Stimulated activated CD4-positive, alpha-beta T cell treated with anti-CD3 and anti-CD28 coated beads, Interleukin-1b, Interleukin-23, amount 100 ng/mL, for 1 hour (primary cell): ENCODE data around the gene WDFY2.
"Not testable (repeated sequence)": the region's sequence is repeated elsewhere in the genome, so short reads cannot be mapped to it uniquely, and the experiment has no call there.

Experiments used
- DNase-seq, 2 donors: peaks; one replicate each; pipeline ENCODE4 v3.0.0-alpha.2; 2020; ENCODE audit warnings: low read depth in 2 of 2

Gene WDFY2

GRCh38 chr13:51630288-51630615 is 46.0 kb downstream of the WDFY2 start:
- DNase-seq: no peak

- no peak for DNase-seq
Observed at GRCh38 chr13:51632591-51633362, 48.5 kb downstream of the WDFY2 start.

DNA sequence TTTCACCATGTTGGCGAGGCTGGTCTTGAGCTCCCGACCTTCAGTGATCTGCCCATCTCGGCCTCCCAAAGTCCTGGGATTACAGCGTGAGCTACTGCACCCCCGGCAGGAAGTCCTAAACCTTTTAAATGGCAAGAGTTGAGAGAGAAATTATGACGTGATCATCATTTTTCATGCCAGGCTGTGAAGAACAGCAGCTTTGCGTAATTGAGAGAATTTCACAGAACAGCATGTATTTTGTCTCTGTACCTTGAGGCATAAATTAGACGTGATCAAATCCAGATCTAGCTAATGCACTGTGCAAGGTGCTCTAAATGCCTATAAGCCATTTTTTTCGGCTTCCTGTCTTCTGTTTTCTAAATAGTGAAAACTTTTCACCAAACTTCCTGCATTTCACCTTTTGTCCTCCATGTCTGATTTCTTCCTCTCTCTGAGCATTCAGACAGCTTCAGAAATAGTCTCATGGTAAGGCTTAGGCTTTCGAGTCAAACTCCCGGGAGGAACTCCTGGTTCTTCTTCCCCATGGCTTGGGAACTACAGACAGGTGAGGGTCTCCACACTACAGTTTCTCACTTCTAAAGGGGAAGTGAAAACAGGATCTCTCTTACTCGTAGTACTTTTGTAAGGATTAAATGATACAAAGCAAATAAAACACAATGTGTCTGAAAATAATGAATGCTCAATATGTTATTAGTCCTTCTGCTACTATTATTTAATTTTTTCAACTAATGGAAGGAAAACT is 51.0 kb downstream of the WDFY2 start:
- DNase-seq: no peak

GRCh38 chr13:51636349-51636890 is 52.2 kb downstream of the WDFY2 start:
- no peak for DNase-seq

DNA sequence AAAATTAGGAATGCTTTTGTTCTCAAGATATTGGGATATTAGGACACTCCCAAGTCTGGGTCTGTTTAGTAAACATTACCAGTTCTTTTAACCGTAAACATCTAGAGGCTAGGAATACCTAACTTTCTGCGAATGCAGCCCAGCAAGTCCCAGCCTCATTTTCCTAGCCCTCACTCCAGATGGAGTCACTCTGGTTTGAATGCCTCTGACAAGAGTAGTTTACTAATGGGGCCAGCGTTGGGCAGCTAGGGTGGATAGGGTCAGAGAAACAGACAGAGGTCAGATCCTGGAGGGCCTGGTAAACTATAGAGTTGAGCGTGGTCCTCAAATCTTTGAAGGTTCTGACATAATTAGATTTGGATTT is 53.6 kb downstream of the WDFY2 start:
- no peak for DNase-seq

DNA sequence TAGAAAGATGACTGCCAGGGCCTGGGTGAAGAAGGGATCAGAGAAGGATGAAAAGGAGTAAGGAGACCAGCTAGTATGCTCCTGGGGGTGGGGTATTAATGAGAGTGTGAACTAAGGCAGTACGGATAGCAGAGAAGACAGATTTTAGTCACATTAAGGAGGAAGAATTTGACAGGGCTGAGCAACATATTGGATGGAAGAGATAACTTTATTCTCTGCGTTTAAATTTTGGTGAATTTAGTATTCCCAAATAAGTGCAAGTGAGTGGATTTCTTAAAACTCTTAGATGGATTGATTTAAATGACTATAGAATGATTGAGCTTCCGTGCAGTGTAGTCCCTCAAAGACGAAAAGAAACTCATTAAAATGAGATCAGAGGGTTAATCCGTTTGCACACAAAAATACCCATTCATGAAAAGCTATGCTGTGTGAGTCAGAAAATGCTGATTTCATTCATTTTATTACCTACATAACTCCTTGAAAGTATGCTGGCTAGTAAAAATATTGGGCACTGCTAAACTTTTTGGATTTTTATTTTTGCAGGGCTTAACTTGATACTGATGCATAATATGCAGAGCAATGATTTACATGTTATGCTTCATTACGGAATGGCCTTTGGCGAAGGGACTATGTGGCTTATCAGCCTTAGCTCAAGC is 54.1 kb downstream of the WDFY2 start:
- no peak for DNase-seq

- no peak for DNase-seq
Observed at GRCh38 chr13:51639171-51639570, 54.9 kb downstream of the WDFY2 start.

- not testable (repeated sequence) for DNase-seq
Observed at GRCh38 chr13:51640696-51641095, 56.4 kb downstream of the WDFY2 start.

- no peak for DNase-seq
Observed at GRCh38 chr13:51643105-51643881, 59.0 kb downstream of the WDFY2 start.

DNA sequence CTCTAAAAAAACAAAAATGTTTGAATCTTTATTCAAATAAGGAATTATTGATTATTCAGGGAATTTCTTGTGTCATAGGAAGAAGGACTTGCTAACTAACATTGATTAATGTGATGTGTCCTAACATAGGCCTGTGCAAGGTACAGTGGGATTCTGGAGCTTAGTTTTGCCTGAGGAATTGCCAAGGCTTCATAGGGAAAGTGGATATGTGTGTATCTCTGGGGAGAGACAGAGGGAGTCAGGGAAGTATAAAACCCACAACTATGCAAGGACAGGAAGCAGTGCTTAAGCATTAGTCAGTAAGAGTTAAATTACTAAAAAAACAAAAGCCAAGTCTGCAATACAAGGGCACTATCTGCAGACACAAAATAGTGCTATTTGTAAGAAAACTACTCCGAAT is 59.6 kb downstream of the WDFY2 start:
- no peak for DNase-seq

GRCh38 chr13:51644654-51645053 is 60.4 kb downstream of the WDFY2 start:
- no peak for DNase-seq

DNA sequence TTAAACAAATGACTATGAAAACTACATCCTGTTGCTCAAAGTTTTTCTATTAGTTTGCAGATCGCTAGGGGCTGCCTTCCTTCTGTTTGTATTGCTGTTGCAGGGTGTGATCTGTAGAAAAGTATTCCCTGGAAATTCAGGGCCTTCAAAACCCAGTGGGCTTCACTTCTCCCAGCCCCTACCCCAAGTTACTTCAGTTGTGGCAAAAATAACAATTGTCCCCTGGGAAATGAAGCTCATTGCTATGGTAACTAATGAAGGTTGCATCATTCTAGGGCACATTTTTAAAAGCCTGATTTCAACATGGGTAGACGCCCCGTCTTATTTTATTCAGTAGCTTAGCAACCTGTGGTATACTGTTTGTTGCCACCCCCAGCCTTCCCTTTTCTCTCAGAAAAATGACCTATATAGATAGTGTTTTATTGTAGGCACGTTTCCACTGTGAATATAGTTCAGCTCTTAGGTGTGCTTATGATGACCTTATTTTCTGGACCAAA is 60.9 kb downstream of the WDFY2 start:
- no peak for DNase-seq

GRCh38 chr13:51645761-51646670 is 61.8 kb downstream of the WDFY2 start:
- DNase-seq: no peak

GRCh38 chr13:51647067-51647466 is 62.8 kb downstream of the WDFY2 start:
- DNase-seq: no peak

GRCh38 chr13:51652193-51652592 is 67.9 kb downstream of the WDFY2 start:
- not testable (repeated sequence) for DNase-seq

GRCh38 chr13:51659276-51660127 is 75.2 kb downstream of the WDFY2 start:
- DNase-seq: no peak

GRCh38 chr13:51660813-51661212 is 76.6 kb downstream of the WDFY2 start:
- no peak for DNase-seq

DNA sequence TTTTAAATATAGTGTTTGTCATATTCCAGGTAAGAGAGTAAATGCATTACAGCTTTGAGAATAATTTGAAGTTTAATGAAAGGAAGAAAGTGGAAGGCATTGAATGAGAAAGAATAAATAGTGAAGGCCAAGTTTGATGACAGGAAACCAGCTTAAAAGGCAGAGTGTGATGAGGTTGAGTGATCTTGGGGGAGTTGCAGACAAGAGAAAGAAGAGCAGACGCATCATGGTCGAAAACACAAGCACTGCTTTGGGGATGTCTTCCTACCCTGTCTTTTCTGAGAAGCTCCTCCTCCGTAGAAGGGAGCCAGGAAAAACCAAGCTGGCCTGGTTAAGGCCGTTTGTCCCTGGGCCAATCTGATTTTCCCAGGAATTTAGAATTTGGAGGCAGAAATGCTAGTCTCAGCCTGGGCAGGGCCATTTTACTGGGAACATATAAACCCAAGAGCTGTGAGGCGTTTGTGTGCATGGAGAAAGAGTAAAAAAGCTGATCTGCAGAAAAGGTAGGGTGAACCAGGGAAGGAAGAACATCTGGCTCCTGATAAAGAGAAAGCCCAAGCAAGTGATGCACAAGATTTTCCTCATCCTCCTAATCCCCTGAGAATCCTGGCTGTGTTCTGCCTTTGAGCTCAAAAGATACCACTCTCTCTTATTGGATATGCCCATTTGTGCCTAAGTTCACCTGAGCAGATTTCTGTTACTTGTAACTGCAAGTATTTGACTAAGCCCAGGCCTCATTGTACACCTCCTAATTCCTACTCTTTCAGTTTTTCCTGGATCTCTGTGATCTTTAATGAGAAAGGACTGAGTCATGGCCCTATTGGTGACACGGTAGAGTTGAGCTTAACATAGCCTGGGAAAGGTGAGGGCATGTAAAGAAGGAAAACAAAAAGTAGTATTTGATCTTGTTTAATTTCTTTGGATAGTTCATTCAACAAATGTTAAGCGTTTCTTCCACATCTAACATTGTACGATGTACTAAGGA is 80.0 kb downstream of the WDFY2 start:
- DNase-seq: no peak
